Prostate gland (tissue), 2 donors: Measurements from ENCODE around the gene IMMP2L. TPM values are rescaled to one million over a fixed set of nuclear protein-coding genes. Genes with fewer than 3 reads are reported as not detected.
"Not testable (repeated sequence)": the region's sequence is repeated elsewhere in the genome, so short reads cannot be mapped to it uniquely, and the experiment has no call there.

Source experiments
- DNase-seq: peaks from one replicate; pipeline ENCODE4 v3.0.0-alpha.2; 2019; ENCODE audit warnings: low spot score
- H3K27ac ChIP-seq, 2 donors: fragments of 200-600 bp; sonication (generic); 2 replicates each; pipeline ENCODE4 v1.5.1; 2017 to 2019
- H3K27me3 ChIP-seq: fragments of 200-600 bp; sonication (generic); replicated peaks from 2 replicates; pipeline ENCODE4 v1.5.1; 2019; ENCODE audit not compliant: insufficient read depth
- H3K36me3 ChIP-seq, 2 donors: fragments of 200-600 bp; sonication (generic); 1 replicate in 1 of 2; 2 replicates in 1 of 2; pipeline versions ENCODE4 v1.5.1 to v1.8.1; 2017 to 2019
- H3K4me1 ChIP-seq: fragments of 200-600 bp; sonication (generic); replicated peaks from 2 replicates; pipeline ENCODE4 v1.5.1; 2019
- H3K4me3 ChIP-seq, 2 donors: fragments of 200-600 bp; sonication (generic); 2 replicates each; pipeline ENCODE4 v1.5.1; 2017 to 2019
- H3K9me3 ChIP-seq: fragments of 200-600 bp; sonication (generic); 2 replicates; pipeline ENCODE4 v1.5.1; 2017
- CTCF ChIP-seq, 4 experiments: fragments of 200-600 bp in 2 of 4; fragments of 450-650 bp in 2 of 4; sonication (generic) in 2 of 4; IDR thresholded peaks; 1 replicate in 3 of 4; 2 replicates in 1 of 4; pipeline ENCODE4 v1.5.1; 2016 to 2019; ENCODE audit warnings: antibody characterized with exemption in 4 of 4, mild to moderate bottlenecking in 2 of 4, moderate library complexity in 2 of 4
- POLR2A ChIP-seq: fragments of 450-650 bp; IDR thresholded peaks from one replicate; pipeline ENCODE4 v1.6.1; 2016; ENCODE audit warnings: antibody characterized with exemption, mild to moderate bottlenecking
- POLR2AphosphoS5 ChIP-seq: sonication (generic); formaldehyde crosslinking; IDR thresholded peaks from one replicate; pipeline ENCODE4 v1.6.1; 2017; ENCODE audit warnings: antibody characterized with exemption
- WGBS: methylation state at CpG from one replicate; pipeline ENCODE4 v1.1.5; 2018; 5-methylcytosine and 5-hydroxymethylcytosine counted together
- intact Hi-C: fragments of 100-400 bp; cut with DNase I; formaldehyde crosslinking; loops from one replicate; pipeline ENCODE4 v1.14.2; 2022
- total RNA-seq, 2 donors: library from RNA; depleted of rRNA; stranded (reverse); fragments of >200 nt; gene quantifications; one replicate each; pipeline ENCODE4 v1.1.0, GENCODE V29; 2016

The IMMP2L gene
- total RNA-seq, 2 donors from 2014 or later: 16.9 to 20.4 TPM

DNA sequence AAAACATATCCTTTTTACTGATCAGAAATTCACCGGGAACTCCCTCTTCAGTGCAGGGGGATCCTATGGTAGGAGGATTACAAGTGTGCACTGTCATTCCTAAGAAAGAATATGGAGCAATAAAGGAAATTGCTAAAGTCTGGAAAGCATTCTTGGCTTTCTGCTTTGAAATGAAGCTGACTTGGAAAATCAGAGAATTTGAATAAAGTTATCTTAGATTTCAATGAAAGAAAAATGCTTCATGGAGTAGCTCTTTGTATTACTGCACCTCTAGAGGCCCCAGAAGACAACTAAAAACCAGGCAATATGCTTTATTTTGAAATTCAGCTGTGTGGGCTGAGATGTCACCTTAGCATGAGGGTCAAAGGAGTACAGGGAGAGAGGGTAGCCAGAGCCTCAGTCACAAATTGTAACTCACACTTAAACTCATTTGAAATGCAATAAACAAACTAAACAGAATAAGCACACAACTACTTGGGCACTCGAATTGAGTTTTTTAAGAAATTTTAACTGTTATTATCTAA, 102.5 kb downstream of the IMMP2L start:
- Histone ChIP-seq H3K27ac (no peak overlapping the region), H3K36me3 (no peaks in the 10 kb centered on the region), H3K4me1 (no peaks in the 10 kb centered on the region), H3K9me3 (no peaks in the 10 kb centered on the region), H3K4me3 (no peak overlapping the region), H3K27me3 (no peaks in the 10 kb centered on the region)
- 77% methylated on average over 2 of the region's 2 CpGs for WGBS
- TF ChIP-seq POLR2A (no peak), POLR2AphosphoS5 (no peak), CTCF (IDR thresholded peaks at IDR 0.05) (no peak)
- intact Hi-C loops: no loop called here
- DNase-seq: no peak

DNA sequence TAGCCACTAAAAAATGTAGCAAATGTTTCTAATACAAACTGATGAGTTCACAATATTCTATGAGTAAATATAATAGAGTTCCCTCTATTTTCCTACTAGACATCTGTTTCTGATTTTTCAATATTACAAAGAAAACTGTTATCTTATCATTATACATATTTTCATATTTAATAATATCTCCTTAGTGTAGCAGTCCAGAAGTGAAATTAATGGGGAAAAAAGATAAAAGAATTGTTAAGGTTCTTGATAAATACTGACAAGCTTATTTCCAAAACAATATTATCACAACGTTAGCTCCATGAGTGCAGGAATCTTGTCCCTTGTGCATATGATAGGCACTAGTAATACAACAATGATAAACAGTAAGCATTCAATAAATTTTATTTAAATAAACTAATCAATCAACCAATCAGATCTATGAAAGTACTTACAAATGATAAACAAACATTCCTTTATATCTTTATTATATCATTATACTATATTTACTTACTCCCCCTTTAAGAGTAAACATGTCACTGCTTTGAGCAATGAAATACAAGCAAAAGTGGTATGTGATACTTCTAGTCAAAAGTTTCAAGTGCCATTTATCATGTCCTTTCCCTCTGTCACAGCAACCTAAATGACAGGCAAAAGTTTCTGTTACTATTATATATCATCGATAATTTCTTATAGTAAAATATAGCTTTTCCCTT, 103.1 kb downstream of the IMMP2L start:
- WGBS: 71% methylated on average over 2 of the region's 2 CpGs
- TF ChIP-seq CTCF (IDR thresholded peaks at IDR 0.05) (no peak), POLR2AphosphoS5 (no peak), POLR2A (no peak)
- Histone ChIP-seq H3K4me1 (no peaks in the 10 kb centered on the region), H3K4me3 (no peak overlapping the region), H3K9me3 (no peaks in the 10 kb centered on the region), H3K27me3 (no peaks in the 10 kb centered on the region), H3K36me3 (no peaks in the 10 kb centered on the region), H3K27ac (no peak overlapping the region)
- intact Hi-C loops: no loop called here
- DNase-seq: no peak

- intact Hi-C loops, H3K9me3 ChIP-seq, H3K27ac ChIP-seq, H3K36me3 ChIP-seq, H3K27me3 ChIP-seq, H3K4me3 ChIP-seq, H3K4me1 ChIP-seq, DNase-seq: not testable (repeated sequence)
- WGBS: 92% methylated on average over 1 of the region's 2 CpGs
Measured at GRCh38 chr7:111450705-111451104, 111.6 kb downstream of the IMMP2L start.

DNA sequence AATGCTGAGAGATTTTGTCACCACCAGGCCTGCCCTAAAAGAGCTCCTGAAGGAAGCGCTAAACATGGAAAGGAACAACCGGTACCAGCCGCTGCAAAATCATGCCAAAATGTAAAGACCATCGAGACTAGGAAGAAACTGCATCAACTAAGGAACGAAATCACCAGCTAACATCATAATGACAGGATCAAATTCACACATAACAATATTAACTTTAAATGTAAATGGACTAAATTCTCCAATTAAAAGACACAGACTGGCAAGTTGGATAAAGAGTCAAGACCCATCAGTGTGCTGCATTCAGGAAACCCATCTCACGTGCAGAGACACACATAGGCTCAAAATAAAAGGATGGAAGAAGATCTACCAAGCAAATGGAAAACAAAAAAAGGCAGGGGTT, 114.8 kb downstream of the IMMP2L start:
- H3K27ac ChIP-seq, intact Hi-C loops, DNase-seq, H3K4me3 ChIP-seq, H3K27me3 ChIP-seq, H3K36me3 ChIP-seq, H3K4me1 ChIP-seq, H3K9me3 ChIP-seq: not testable (repeated sequence)
- WGBS: 85% methylated on average over 3 of the region's 6 CpGs

DNA sequence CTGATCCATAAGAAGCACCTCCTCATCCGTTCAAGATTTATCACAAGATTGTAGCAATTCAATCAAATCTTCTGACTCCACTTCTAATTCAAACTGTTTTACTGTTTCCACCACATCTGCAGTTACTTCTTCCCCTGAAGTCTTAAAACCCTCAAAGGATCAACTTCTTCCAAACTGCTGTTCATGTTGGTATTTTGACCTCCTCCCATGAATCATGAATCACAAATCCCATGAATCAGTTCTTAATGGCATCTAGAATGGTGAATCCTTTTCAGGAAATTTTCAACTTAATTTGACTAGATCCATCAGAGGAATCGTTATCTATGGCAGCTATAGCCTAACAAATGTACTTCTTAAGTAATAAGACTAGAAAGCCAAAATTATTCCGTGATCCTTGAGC, 122.3 kb downstream of the IMMP2L start:
- no peaks in the 10 kb centered on the region for H3K4me1 ChIP-seq
- 96% methylated on average over 3 of the region's 3 CpGs for WGBS
- H3K36me3 ChIP-seq: no peaks in the 10 kb centered on the region
- no peaks in the 10 kb centered on the region for H3K27me3 ChIP-seq
- DNase-seq: no peak
- no peak overlapping the region for H3K4me3 ChIP-seq
- no peak overlapping the region for H3K27ac ChIP-seq
- no peaks in the 10 kb centered on the region for H3K9me3 ChIP-seq
- intact Hi-C loops: no loop called here
- no peak for TF ChIP-seq POLR2AphosphoS5
- no peak for TF ChIP-seq CTCF (IDR thresholded peaks at IDR 0.05)
- TF ChIP-seq POLR2A: no peak
